ENCODE data around the gene RAB11FIP4. TPM values are rescaled to one million over a fixed set of nuclear protein-coding genes. Genes with fewer than 3 reads are reported as not detected.
A peak's percentile ranks its signal among the peaks of the same experiment; 100 is the strongest.

The RAB11FIP4 gene
- total and polyA plus RNA-seq, 2 of the 13 experiments (the other 11 are each of a cell fraction or from before 2014, with no cell fraction given), result 28.0 to 89.3 TPM

GRCh38 chr17:31525801-31526549 is 134.5 kb downstream of the RAB11FIP4 start:
- Histone ChIP-seq H3K27me3 (ENCODE audit: control insufficient read depth in 1 of 2, insufficient read depth in 2 of 2, low read length in 2 of 2) (no peaks in the 10 kb centered on the region), H3K4me3 (replicated peaks in 1 of 3; ENCODE audit: insufficient read depth in 1 of 3, low read depth in 2 of 3, low read length in 3 of 3) (no peak overlapping the region), H2AFZ (ENCODE audit: low read length) (no peak overlapping the region), H3K79me2 (ENCODE audit: insufficient read depth, low read length) (no peaks in the 10 kb centered on the region), H3K4me1 (ENCODE audit: insufficient read depth, low read length) (peaks cover 11% of the 10 kb centered on the region), H3K4me2 (ENCODE audit: low read depth, low read length) (no peak overlapping the region), H3K9ac (ENCODE audit: insufficient read depth, low read depth, low read length) (no peak overlapping the region), H3K27ac (ENCODE audit: extremely low read length, insufficient read depth, low read length) (no peak overlapping the region), H4K20me1 (ENCODE audit: insufficient read depth, low read length) (no peaks in the 10 kb centered on the region), H3K9me3 (ENCODE audit: low read length) (no peaks in the 10 kb centered on the region), H3K36me3 (replicated peaks in 1 of 2; ENCODE audit: control insufficient read depth in 1 of 2, insufficient read depth in 2 of 2, low read length in 2 of 2) (peaks cover 46 to 75% of the 10 kb centered on the region in 2 experiments)
- ChIA-PET POLR2A (no interaction called here), CTCF (ENCODE audit: low intra/inter-chr PET ratio, low total read pairs) (interaction anchor here (0.7 to 2.9 kb wide), 8 partner anchors 10 to 317 kb away, joined by 3 to 63 read pairs (median 7); no protein-coding TSS in a partner anchor)
- peak; percentile 24 for DNase-seq (ENCODE audit: low spot score)
- 93% methylated on average over 8 of the region's 21 CpGs for WGBS (ENCODE audit: low lambda C conversion rate)
- no peak for FAIRE-seq
- ATAC-seq, result peak; percentile 58
- intact Hi-C loops (cut with micrococcal nuclease; ENCODE audit: unreplicated experiment) (loop anchor here (2.0 kb wide), 2 partner anchors 89 to 135 kb away; partner anchors contain the start of gene RAB11FIP4), in situ Hi-C loops (cut with HindIII; ENCODE audit: extremely low pct_ligation_motif_present, low pct_unique_long_range_greater_than_20kb) (loop anchor here (5.0 kb wide), 1 partner anchor 89 kb away; no protein-coding TSS in a partner anchor)
- BruUV-seq (replicated peaks), result no TSS peak
- TF ChIP-seq SMC3 (IDR thresholded peaks at IDR 0.05; ENCODE audit: low read length) (peak; percentile 28; the same call in 1 of the 2 replicates), ZNF609 (CRISPR knock-in tag; IDR thresholded peaks at IDR 0.05; ENCODE audit: borderline replicate concordance) (no peak), ZNF768 (CRISPR knock-in tag; IDR thresholded peaks at IDR 0.05) (no peak), XRCC5 (optimal IDR thresholded peaks at IDR 0.05; ENCODE audit: low read length) (peak; percentile 23), REST (IDR thresholded peaks at IDR 0.05; ENCODE audit: borderline replicate concordance in 1 of 2, low read depth in 1 of 2, low read length in 2 of 2) (no peak), EED (CRISPR knock-in tag; IDR thresholded peaks at IDR 0.05) (no peak), GABPB1 (CRISPR knock-in tag; IDR thresholded peaks at IDR 0.05) (no peak), RCOR2 (CRISPR knock-in tag; IDR thresholded peaks at IDR 0.05) (no peak), CTCF (CRISPR knock-in tag; IDR thresholded peaks at IDR 0.05) (peak; percentile 54), NFRKB (IDR thresholded peaks at IDR 0.05) (no peak), KLF13 (CRISPR knock-in tag; IDR thresholded peaks at IDR 0.05) (no peak)

All from HepG2 (cell line).